GM23338 (cell line): Measurements from ENCODE around the gene SNX5. TPM values are rescaled to one million over a fixed set of nuclear protein-coding genes. Genes with fewer than 3 reads are reported as not detected.

Experiments
- ATAC-seq: fragments of 200-7000 bp; cut with Tn5 transposase; 3 replicates; pipeline ENCODE4 v1.9.1; 2020
- DNase-seq: peaks from one replicate; pipeline ENCODE4 v3.0.0-alpha.2; 2015; ENCODE audit warnings: low spot score
- H2AFZ ChIP-seq: fragments of 200-600 bp; sonication (generic); 2 replicates; pipeline ENCODE4 v1.8.0; 2016; ENCODE audit warnings: antibody characterized with exemption, mild to moderate bottlenecking, moderate library complexity
- H3F3A ChIP-seq: fragments of 200-600 bp; sonication (generic); replicated peaks from 2 replicates; pipeline ENCODE4 v1.8.0; 2017; ENCODE audit warnings: antibody characterized with exemption, mixed run types, low read depth
- H3K27ac ChIP-seq: fragments of 200-600 bp; sonication (generic); 2 replicates; pipeline ENCODE4 v1.6.1; 2016; ENCODE audit warnings: low read depth
- H3K27me3 ChIP-seq: fragments of 200-600 bp; sonication (generic); 2 replicates; pipeline ENCODE4 v1.8.0; 2016; ENCODE audit warnings: mild to moderate bottlenecking, mixed run types, moderate library complexity; ENCODE audit not compliant: insufficient read depth
- H3K36me3 ChIP-seq: fragments of 200-600 bp; sonication (generic); 2 replicates; pipeline ENCODE4 v1.8.0; 2016; ENCODE audit warnings: mild to moderate bottlenecking; ENCODE audit not compliant: insufficient read depth
- H3K4me1 ChIP-seq: fragments of 200-600 bp; sonication (generic); 2 replicates; pipeline ENCODE4 v1.8.0; 2016; ENCODE audit warnings: mild to moderate bottlenecking, moderate library complexity; ENCODE audit not compliant: insufficient read depth
- H3K4me2 ChIP-seq: fragments of 200-600 bp; sonication (generic); 2 replicates; pipeline ENCODE4 v1.7.1; 2017; ENCODE audit warnings: mixed run types
- H3K4me3 ChIP-seq: fragments of 200-600 bp; sonication (generic); 2 replicates; pipeline ENCODE4 v1.6.1; 2016; ENCODE audit warnings: mixed run types
- H3K79me2 ChIP-seq: fragments of 200-600 bp; sonication (generic); replicated peaks from 2 replicates; pipeline ENCODE4 v1.8.0; 2017; ENCODE audit warnings: mild to moderate bottlenecking; ENCODE audit not compliant: insufficient read depth
- H3K9me2 ChIP-seq: fragments of 200-600 bp; sonication (generic); 2 replicates; pipeline ENCODE4 v1.8.0; 2017; ENCODE audit not compliant: insufficient read depth
- H4K20me1 ChIP-seq: fragments of 200-600 bp; sonication (generic); replicated peaks from 2 replicates; pipeline ENCODE4 v1.8.0; 2017; ENCODE audit warnings: mild to moderate bottlenecking; ENCODE audit not compliant: insufficient read depth
- H3K27ac Mint-ChIP-seq: 2 replicates; pipeline ENCODE4 v1.8.0; 2020; ENCODE audit warnings: inconsistent platforms, mild to moderate bottlenecking, moderate library complexity, mixed read lengths
- H3K27me3 Mint-ChIP-seq: 3 replicates; pipeline ENCODE4 v1.8.0; 2022; ENCODE audit warnings: low read depth, mild to moderate bottlenecking, moderate library complexity, mixed read lengths, inconsistent platforms; ENCODE audit not compliant: insufficient read depth, poor library complexity
- H3K36me3 Mint-ChIP-seq: 3 replicates; pipeline ENCODE4 v1.8.0; 2021; ENCODE audit warnings: low read depth, mild to moderate bottlenecking, inconsistent platforms, moderate library complexity, mixed read lengths
- H3K4me1 Mint-ChIP-seq: 3 replicates; pipeline ENCODE4 v1.8.0; 2020; ENCODE audit warnings: mild to moderate bottlenecking, inconsistent platforms, mixed read lengths
- H3K4me3 Mint-ChIP-seq: 3 replicates; pipeline ENCODE4 v1.8.0; 2021; ENCODE audit warnings: moderate library complexity, mild to moderate bottlenecking, inconsistent platforms, mixed read lengths
- H3K9me3 Mint-ChIP-seq: 3 replicates; pipeline ENCODE4 v1.8.0; 2020; ENCODE audit warnings: moderate library complexity, mild to moderate bottlenecking, inconsistent platforms, mixed read lengths
- CREB1 ChIP-seq: fragments of 250-450 bp; sonication (Bioruptor Pico); IDR thresholded peaks from 2 replicates; pipeline ENCODE4 v1.5.0; 2020; ENCODE audit warnings: low read depth, mild to moderate bottlenecking, moderate library complexity
- CTCF ChIP-seq, 2 experiments: fragments of 200-600 bp in 1 of 2; sonication (generic) in 1 of 2; conservative IDR thresholded peaks; 2 replicates each; pipeline versions ENCODE4 v1.5.1 to v1.6.1; 2016 to 2017; ENCODE audit warnings: antibody characterized with exemption in 2 of 2, low read depth in 2 of 2, mild to moderate bottlenecking in 2 of 2, moderate library complexity in 1 of 2
- ETS1 ChIP-seq: IDR thresholded peaks from 2 replicates; pipeline ENCODE4 v1.6.1; 2016; ENCODE audit warnings: antibody characterized with exemption
- EZH2 ChIP-seq: fragments of 200-600 bp; sonication (generic); IDR thresholded peaks from one replicate; pipeline ENCODE4 v1.8.0; 2017; ENCODE audit warnings: antibody characterized with exemption, mild to moderate bottlenecking, low read depth; ENCODE audit not compliant: unreplicated experiment
- EZH2phosphoT487 ChIP-seq: fragments of 200-600 bp; sonication (generic); IDR thresholded peaks from one replicate; pipeline ENCODE4 v1.8.1; 2018; ENCODE audit warnings: antibody characterized with exemption; ENCODE audit not compliant: unreplicated experiment
- JUNB ChIP-seq: IDR thresholded peaks from one replicate; pipeline ENCODE4 v1.6.1; 2016; ENCODE audit warnings: antibody characterized with exemption; ENCODE audit not compliant: unreplicated experiment
- NANOG ChIP-seq: IDR thresholded peaks from 2 replicates; pipeline ENCODE4 v1.6.1; 2016; ENCODE audit warnings: antibody characterized with exemption, borderline replicate concordance
- POLR2AphosphoS5 ChIP-seq: IDR thresholded peaks from 2 replicates; pipeline ENCODE4 v1.6.1; 2016; ENCODE audit warnings: antibody characterized with exemption, low read depth
- REST ChIP-seq: IDR thresholded peaks from one replicate; pipeline ENCODE4 v1.6.1; 2018; ENCODE audit warnings: antibody characterized with exemption; ENCODE audit not compliant: unreplicated experiment
- STAT1 ChIP-seq: IDR thresholded peaks from one replicate; pipeline ENCODE4 v1.6.1; 2016; ENCODE audit warnings: antibody characterized with exemption; ENCODE audit not compliant: unreplicated experiment
- ZNF114 ChIP-seq: fragments of 250-450 bp; sonication (Bioruptor Pico); IDR thresholded peaks from 2 replicates; pipeline ENCODE4 v1.5.0; 2020; ENCODE audit warnings: mild to moderate bottlenecking, moderate library complexity
- ZNF331 ChIP-seq: fragments of 250-450 bp; sonication (Bioruptor Pico); IDR thresholded peaks from 2 replicates; pipeline ENCODE4 v1.5.0; 2020; ENCODE audit warnings: low read depth, mild to moderate bottlenecking, moderate library complexity
- ZNF462 ChIP-seq: fragments of 250-450 bp; sonication (Bioruptor Pico); IDR thresholded peaks from 2 replicates; pipeline ENCODE4 v1.5.0; 2020; ENCODE audit warnings: mild to moderate bottlenecking, moderate library complexity
- polyA plus RNA-seq: library from polyadenylated mRNA; unstranded; fragments of >200 nt; fragmentation: Nextera tagmentation; extraction: Ambion mirVana; gene quantifications from 2 replicates; pipeline ENCODE4 v1.2.1, GENCODE V29; 2016
- total RNA-seq: library from RNA; depleted of rRNA; stranded (reverse); fragments of >200 nt; shearing (Covaris generic); gene quantifications from 2 replicates; pipeline ENCODE4 v1.2.3, GENCODE V29; 2014

Gene SNX5
- total and polyA plus RNA-seq, 2 experiments from 2014 or later: 167 to 287 TPM

- H4K20me1 ChIP-seq: no peaks in the 10 kb centered on the region
- Mint-ChIP-seq H3K27ac (no peak overlapping the region), H3K36me3 (no peaks in the 10 kb centered on the region), H3K4me1 (no peaks in the 10 kb centered on the region), H3K9me3 (no peaks in the 10 kb centered on the region; the same call in 2 of the 3 replicates), H3K27me3 (no peaks in the 10 kb centered on the region), H3K4me3 (no peak overlapping the region)
- no peaks in the 10 kb centered on the region for H3K27me3 ChIP-seq
- no peak for ATAC-seq
- no peaks in the 10 kb centered on the region for H3F3A ChIP-seq
- H3K9me2 ChIP-seq: no peaks in the 10 kb centered on the region
- no peak overlapping the region for H3K27ac ChIP-seq
- no peak overlapping the region for H3K4me3 ChIP-seq
- DNase-seq: no peak
- TF ChIP-seq CTCF (conservative IDR thresholded peaks at IDR 0.05; ENCODE audit: low read depth in 2 of 2) (no peak), ZNF331 (CRISPR knock-in tag) (no peak), ETS1 (no peak), EZH2 (no peak), ZNF462 (CRISPR knock-in tag) (no peak), CREB1 (CRISPR knock-in tag) (no peak), POLR2AphosphoS5 (no peak), STAT1 (no peak), ZNF114 (CRISPR knock-in tag) (no peak), NANOG (no peak), REST (no peak), EZH2phosphoT487 (no peak), JUNB (no peak)
- no peaks in the 10 kb centered on the region for H3K79me2 ChIP-seq
- H3K4me2 ChIP-seq: no peak overlapping the region
- no peaks in the 10 kb centered on the region for H3K36me3 ChIP-seq
- no peaks in the 10 kb centered on the region for H3K4me1 ChIP-seq
- H2AFZ ChIP-seq: no peak overlapping the region
Measured at GRCh38 chr20:17914957-17915356, 53.6 kb downstream of the SNX5 start.
